DND-41 (cell line): ENCODE data around the gene CCNT1.
"Not testable (repeated sequence)": the region's sequence is repeated elsewhere in the genome, so short reads cannot be mapped to it uniquely, and the experiment has no call there.

Experiments used
- ATAC-seq: fragments of 200-7000 bp; cut with Tn5 transposase; 3 replicates; pipeline ENCODE4 v1.9.1; 2021; ENCODE audit warnings: low read depth; ENCODE audit not compliant: insufficient read depth
- DNase-seq: peaks from one replicate; pipeline ENCODE4 v3.0.0-alpha.2; 2020
- H2AFZ ChIP-seq: 2 replicates; pipeline ENCODE4 v1.6.0; 2012; ENCODE audit warnings: low read depth, low read length
- H3K27ac ChIP-seq: 2 replicates; pipeline ENCODE4 v1.5.1; 2012; ENCODE audit warnings: low read length, inconsistent platforms
- H3K27me3 ChIP-seq: fragments of 200-600 bp; sonication (generic); 2 replicates; pipeline ENCODE4 v1.6.0; 2012; ENCODE audit warnings: low read length, mild to moderate bottlenecking, inconsistent platforms; ENCODE audit not compliant: insufficient read depth, poor library complexity
- H3K36me3 ChIP-seq: 2 replicates; pipeline ENCODE4 v1.5.1; 2012; ENCODE audit warnings: low read length, inconsistent platforms; ENCODE audit not compliant: insufficient read depth
- H3K4me1 ChIP-seq: 2 replicates; pipeline ENCODE4 v1.5.1; 2012; ENCODE audit warnings: mild to moderate bottlenecking, low read length; ENCODE audit not compliant: insufficient read depth
- H3K4me2 ChIP-seq: 2 replicates; pipeline ENCODE4 v1.6.0; 2012; ENCODE audit warnings: mild to moderate bottlenecking, moderate library complexity, low read length, inconsistent platforms; ENCODE audit not compliant: insufficient read depth
- H3K4me3 ChIP-seq, 2 experiments: fragments of 200-600 bp in 1 of 2; shearing (Covaris generic) in 1 of 2; 2 replicates each; pipeline ENCODE4 v1.5.1; 2012 to 2016; ENCODE audit warnings: inconsistent platforms in 2 of 2, low read length in 2 of 2, mild to moderate bottlenecking in 2 of 2, low read depth in 1 of 2, moderate library complexity in 1 of 2
- H3K79me2 ChIP-seq: 2 replicates; pipeline ENCODE4 v1.6.0; 2012; ENCODE audit warnings: low read length, inconsistent platforms; ENCODE audit not compliant: insufficient read depth
- H3K9ac ChIP-seq: 2 replicates; pipeline ENCODE4 v1.6.0; 2012; ENCODE audit warnings: low read depth, mild to moderate bottlenecking, inconsistent platforms, low read length, moderate library complexity
- H3K9me3 ChIP-seq: 2 replicates; pipeline ENCODE4 v1.5.1; 2012; ENCODE audit warnings: low read length, moderate library complexity, mild to moderate bottlenecking, inconsistent platforms; ENCODE audit not compliant: insufficient read depth, severe bottlenecking
- H4K20me1 ChIP-seq: 2 replicates; pipeline ENCODE4 v1.6.0; 2012; ENCODE audit warnings: low read length; ENCODE audit not compliant: insufficient read depth
- EZH2 ChIP-seq: IDR thresholded peaks from 3 replicates; pipeline ENCODE4 v1.6.1; 2012; ENCODE audit warnings: borderline replicate concordance, low read depth, mild to moderate bottlenecking, moderate library complexity, low read length, inconsistent platforms; ENCODE audit not compliant: severe bottlenecking
- TF ChIP-seq, protein P1 (sequence below): IDR thresholded peaks from 2 replicates; pipeline ENCODE4 v1.5.1; 2012; ENCODE audit warnings: borderline replicate concordance, low read length, moderate library complexity, mild to moderate bottlenecking; ENCODE audit not compliant: poor library complexity, severe bottlenecking; ENCODE audit errors: extremely low read depth

The CCNT1 gene

DNA sequence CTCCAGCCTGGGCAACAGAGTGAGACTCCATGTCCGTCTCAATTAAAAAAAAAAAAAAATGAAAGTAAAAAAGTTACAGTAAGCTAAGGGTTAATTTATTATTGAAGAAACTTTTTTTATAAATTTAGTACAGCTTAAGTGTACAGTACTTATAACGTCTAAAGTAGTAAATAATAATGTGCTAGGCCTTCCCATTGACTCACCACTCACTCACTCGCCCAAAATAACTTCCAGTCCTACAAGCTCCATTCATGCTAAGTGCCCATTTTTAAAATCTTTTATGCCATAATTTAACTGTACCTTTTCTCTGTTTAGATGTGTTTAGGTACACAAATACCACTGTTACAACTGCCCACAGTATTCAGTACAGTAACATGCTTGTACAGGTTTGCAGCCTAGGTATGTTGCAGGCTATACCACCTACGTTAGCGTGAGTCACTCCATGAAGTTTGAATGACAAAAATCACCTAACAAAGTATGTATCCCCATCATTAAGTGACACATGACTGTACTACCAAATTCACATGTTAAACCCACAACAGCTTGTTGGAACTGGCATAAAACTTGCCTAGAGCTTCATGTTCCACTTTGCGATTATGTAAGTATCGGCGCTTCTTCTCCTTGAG, 45.2 kb downstream of the CCNT1 start:
- H3K36me3 ChIP-seq: peaks cover 92% of the 10 kb centered on the region
- H4K20me1 ChIP-seq: peaks cover 28% of the 10 kb centered on the region; the same call in 1 of the 2 replicates
- H3K9me3 ChIP-seq: no peaks in the 10 kb centered on the region
- no peak overlapping the region for H3K4me3 ChIP-seq
- H3K27ac ChIP-seq: no peak overlapping the region
- no peaks in the 10 kb centered on the region for H3K27me3 ChIP-seq
- ATAC-seq (no peak), DNase-seq (no peak)
- H2AFZ ChIP-seq: no peak overlapping the region
- no peak overlapping the region for H3K4me2 ChIP-seq
- peaks cover 78% of the 10 kb centered on the region for H3K79me2 ChIP-seq
- 0 out of 2 replicates have a peak, but pooled peaks cover 4% of the 10 kb centered on the region for H3K4me1 ChIP-seq
- no peak overlapping the region for H3K9ac ChIP-seq
- TF ChIP-seq, protein P1, sequence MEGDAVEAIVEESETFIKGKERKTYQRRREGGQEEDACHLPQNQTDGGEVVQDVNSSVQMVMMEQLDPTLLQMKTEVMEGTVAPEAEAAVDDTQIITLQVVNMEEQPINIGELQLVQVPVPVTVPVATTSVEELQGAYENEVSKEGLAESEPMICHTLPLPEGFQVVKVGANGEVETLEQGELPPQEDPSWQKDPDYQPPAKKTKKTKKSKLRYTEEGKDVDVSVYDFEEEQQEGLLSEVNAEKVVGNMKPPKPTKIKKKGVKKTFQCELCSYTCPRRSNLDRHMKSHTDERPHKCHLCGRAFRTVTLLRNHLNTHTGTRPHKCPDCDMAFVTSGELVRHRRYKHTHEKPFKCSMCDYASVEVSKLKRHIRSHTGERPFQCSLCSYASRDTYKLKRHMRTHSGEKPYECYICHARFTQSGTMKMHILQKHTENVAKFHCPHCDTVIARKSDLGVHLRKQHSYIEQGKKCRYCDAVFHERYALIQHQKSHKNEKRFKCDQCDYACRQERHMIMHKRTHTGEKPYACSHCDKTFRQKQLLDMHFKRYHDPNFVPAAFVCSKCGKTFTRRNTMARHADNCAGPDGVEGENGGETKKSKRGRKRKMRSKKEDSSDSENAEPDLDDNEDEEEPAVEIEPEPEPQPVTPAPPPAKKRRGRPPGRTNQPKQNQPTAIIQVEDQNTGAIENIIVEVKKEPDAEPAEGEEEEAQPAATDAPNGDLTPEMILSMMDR: no peak
- TF ChIP-seq EZH2: no peak

DNA sequence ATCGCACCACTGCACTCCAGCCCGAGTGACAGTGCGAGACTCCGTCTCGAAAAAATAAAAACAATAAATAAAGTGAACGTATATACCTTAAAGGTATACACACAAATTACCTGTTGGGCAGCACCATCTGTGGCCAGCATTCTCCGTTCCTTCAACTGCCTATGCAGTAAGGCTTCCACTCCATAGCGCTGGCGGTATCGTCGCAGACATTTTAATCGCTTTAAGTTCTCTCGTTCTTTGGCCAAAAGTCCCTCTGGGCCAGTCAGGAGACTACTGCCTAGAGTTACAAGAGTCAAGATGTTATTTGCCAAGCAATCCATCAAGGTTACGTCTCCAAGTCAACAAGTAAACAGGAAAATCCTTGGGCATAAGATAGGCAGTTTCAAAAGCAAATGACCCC, 47.5 kb downstream of the CCNT1 start:
- H2AFZ ChIP-seq: no peak overlapping the region
- H3K4me3 ChIP-seq: no peak overlapping the region
- no peak for ATAC-seq
- no peaks in the 10 kb centered on the region for H3K27me3 ChIP-seq
- H4K20me1 ChIP-seq: peaks cover 17% of the 10 kb centered on the region; the same call in 1 of the 2 replicates
- DNase-seq: no peak
- H3K27ac ChIP-seq: no peak overlapping the region
- H3K36me3 ChIP-seq: peaks cover 91% of the 10 kb centered on the region
- H3K79me2 ChIP-seq: peaks cover 64% of the 10 kb centered on the region
- no peaks in the 10 kb centered on the region for H3K9me3 ChIP-seq
- H3K4me1 ChIP-seq: no peaks in the 10 kb centered on the region
- no peak overlapping the region for H3K9ac ChIP-seq
- H3K4me2 ChIP-seq: no peak overlapping the region
- TF ChIP-seq, protein P1: no peak
- no peak for TF ChIP-seq EZH2

GRCh38 chr12:48659863-48660262, 56.6 kb downstream of the CCNT1 start:
- H3K4me1 ChIP-seq: no peaks in the 10 kb centered on the region
- peaks cover 13% of the 10 kb centered on the region; the same call in 1 of the 2 replicates for H4K20me1 ChIP-seq
- TF ChIP-seq, protein P1: no peak
- TF ChIP-seq EZH2: no peak
- ATAC-seq (no peak), DNase-seq (no peak)
- no peak overlapping the region for H2AFZ ChIP-seq
- H3K9me3 ChIP-seq: no peaks in the 10 kb centered on the region
- no peak overlapping the region for H3K4me2 ChIP-seq
- no peak overlapping the region for H3K4me3 ChIP-seq
- no peaks in the 10 kb centered on the region for H3K27me3 ChIP-seq
- peaks cover 89% of the 10 kb centered on the region for H3K36me3 ChIP-seq
- peaks cover 12% of the 10 kb centered on the region; the same call in 1 of the 2 replicates for H3K79me2 ChIP-seq
- no peak overlapping the region for H3K27ac ChIP-seq
- no peak overlapping the region for H3K9ac ChIP-seq

- H3K27ac ChIP-seq: no peak overlapping the region
- H3K36me3 ChIP-seq: peaks cover 75% of the 10 kb centered on the region
These were observed 64.8 kb downstream of the CCNT1 start for GRCh38 chr12:48651681-48652080.

DNA sequence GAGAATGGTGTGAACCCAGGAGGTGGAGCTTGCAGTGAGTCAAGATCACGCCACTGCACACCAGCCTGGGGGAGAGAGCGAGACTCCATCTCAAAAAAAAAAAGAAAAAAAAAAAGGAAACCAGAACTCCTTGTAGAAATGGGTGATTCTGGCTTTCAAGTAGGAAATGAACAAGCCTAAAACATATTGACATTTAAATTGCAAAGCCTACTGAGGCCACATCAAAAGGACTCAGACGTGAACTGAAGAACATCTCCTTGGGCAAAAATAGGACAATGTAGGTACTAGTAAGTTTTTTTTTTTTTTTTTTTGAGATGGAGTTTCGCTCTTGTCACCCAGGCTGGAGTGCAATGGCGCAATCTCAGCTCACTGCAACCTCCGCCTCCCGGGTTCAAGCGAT, 71.2 kb downstream of the CCNT1 start:
- not testable (repeated sequence) for H3K79me2 ChIP-seq, H4K20me1 ChIP-seq, H3K4me1 ChIP-seq, H3K4me3 ChIP-seq, ATAC-seq, H3K4me2 ChIP-seq, H2AFZ ChIP-seq, DNase-seq, H3K27ac ChIP-seq, H3K9ac ChIP-seq, H3K27me3 ChIP-seq
- Histone ChIP-seq H3K36me3 (peaks cover 48% of the 10 kb centered on the region), H3K9me3 (peaks cover 15% of the 10 kb centered on the region)

More at GRCh38 chr12:48651681-48652080, 64.8 kb downstream of the CCNT1 start:
- Histone ChIP-seq H3K9me3 (no peaks in the 10 kb centered on the region), H3K9ac (no peak overlapping the region), H4K20me1 (peaks cover 11% of the 10 kb centered on the region; the same call in 1 of the 2 replicates), H2AFZ (no peak overlapping the region), H3K4me3 (no peak overlapping the region), H3K27me3 (no peaks in the 10 kb centered on the region), H3K4me2 (no peak overlapping the region), H3K4me1 (no peaks in the 10 kb centered on the region), H3K79me2 (no peaks in the 10 kb centered on the region)
- ATAC-seq (no peak), DNase-seq (no peak)
- no peak for TF ChIP-seq EZH2
- TF ChIP-seq, protein P1: no peak
